ENCODE data around the gene DENND2C. TPM values are rescaled to one million over a fixed set of nuclear protein-coding genes. Genes with fewer than 3 reads are reported as not detected.

DENND2C gene
- total RNA-seq, 1 experiment from 2014 or later = 1.1 TPM

- Histone ChIP-seq H3K36me3 (ENCODE audit: control insufficient read depth, insufficient read depth, low read length) (no peaks in the 10 kb centered on the region; the same call in 1 of the 2 replicates), H3K4me3 (ENCODE audit: low read depth in 2 of 2, low read length in 2 of 2) (no peak overlapping the region), H3K4me1 (ENCODE audit: control insufficient read depth, insufficient read depth, low read length) (no peaks in the 10 kb centered on the region), H3K27ac (ENCODE audit: low read length) (no peak overlapping the region), H3K9me3 (ENCODE audit: control insufficient read depth, insufficient read depth, low read depth, low read length) (no peaks in the 10 kb centered on the region), H3K27me3 (ENCODE audit: control insufficient read depth, insufficient read depth, low read length) (peaks cover 5% of the 10 kb centered on the region; the same call in 1 of the 2 replicates)
- no peak for ATAC-seq
- TF ChIP-seq POLR2AphosphoS5 (IDR thresholded peaks at IDR 0.05; ENCODE audit: low read depth, low read length) (no peak), SIN3A (IDR thresholded peaks at IDR 0.05; ENCODE audit: borderline replicate concordance, insufficient read depth, low read depth, low read length) (no peak), TCF7L2 (IDR thresholded peaks at IDR 0.05; ENCODE audit: low read depth, low read length) (no peak), CTCF (IDR thresholded peaks at IDR 0.05) (no peak), REST (IDR thresholded peaks at IDR 0.05; ENCODE audit: insufficient read depth in 1 of 2, low read depth in 2 of 2, low read length in 1 of 2) (no peak)
- ChIA-PET POLR2A (no interaction called here), CTCF (no interaction called here)
- DNase-seq (ENCODE audit: low read depth, low spot score) = no peak
- in situ Hi-C loops (cut with HindIII; ENCODE audit: low pct_unique_long_range_greater_than_20kb, low sequenced_read_pairs) = no loop called here
- no TSS peak for BruUV-seq (replicated peaks)
- intact Hi-C loops (cut with micrococcal nuclease; ENCODE audit: unreplicated experiment) = loop anchor here (5.0 kb wide), 1 partner anchor 325 kb away; no protein-coding TSS in a partner anchor
Observed at GRCh38 chr1:114671939-114672275, 2.1 kb upstream of the DENND2C start.

DNA sequence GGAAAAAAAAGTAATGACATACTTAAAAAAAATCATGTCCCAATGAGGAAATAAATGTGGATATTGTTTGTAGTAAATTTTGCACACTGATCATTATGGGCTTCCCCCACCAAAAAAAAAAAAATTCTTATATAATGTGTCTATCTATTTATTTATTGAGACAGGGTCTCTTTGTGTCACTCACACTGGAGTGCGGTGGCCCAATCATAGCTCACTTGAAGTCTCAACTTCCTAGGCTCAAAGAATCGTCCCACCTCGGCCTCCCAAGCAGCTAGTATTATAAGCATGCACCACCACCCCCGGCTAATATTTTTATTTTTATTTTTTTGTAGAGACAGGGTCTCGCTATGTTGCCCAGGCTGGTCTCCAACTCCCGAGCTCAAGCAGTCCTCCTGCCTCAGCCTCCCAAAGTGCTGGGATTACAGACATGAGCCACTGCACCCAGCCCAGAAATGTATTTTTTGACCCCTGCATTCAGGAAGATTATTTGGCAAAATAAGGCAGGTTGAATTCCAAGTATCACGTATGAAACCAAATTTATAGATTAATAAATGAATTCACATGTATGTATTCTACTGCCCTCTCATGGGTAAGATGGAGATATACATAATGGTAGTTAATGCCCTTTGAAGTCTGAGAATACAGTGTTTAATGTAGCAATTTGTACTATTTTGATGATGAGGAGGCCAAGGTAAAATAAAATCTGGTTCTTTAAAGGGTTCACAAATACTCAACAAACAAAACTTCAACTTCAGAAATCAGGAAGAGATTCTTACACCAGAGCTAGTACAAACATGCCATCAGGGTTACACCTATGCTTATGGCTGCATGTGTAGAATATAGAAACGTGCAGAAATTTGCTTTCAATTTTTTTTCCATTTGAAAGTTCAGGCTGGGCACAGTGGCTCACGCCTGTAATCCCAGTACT is 1.4 kb upstream of the DENND2C start:
- peaks cover 4% of the 10 kb centered on the region; the same call in 1 of the 2 replicates for H3K27me3 ChIP-seq (ENCODE audit: control insufficient read depth, insufficient read depth, low read length)
- POLR2A ChIA-PET = no interaction called here
- H3K27ac ChIP-seq (ENCODE audit: low read length) = no peak overlapping the region
- CTCF ChIA-PET = interaction anchor here (0.6 kb wide), 1 partner anchor 54 kb away, joined by 4 read pairs; no protein-coding TSS in a partner anchor
- TF ChIP-seq SIN3A (IDR thresholded peaks at IDR 0.05; ENCODE audit: borderline replicate concordance, insufficient read depth, low read depth, low read length) = no peak
- TF ChIP-seq TCF7L2 (IDR thresholded peaks at IDR 0.05; ENCODE audit: low read depth, low read length) = peak; percentile 72; the same call in 1 of the 2 replicates
- peak; percentile 58 for TF ChIP-seq CTCF (IDR thresholded peaks at IDR 0.05)
- TF ChIP-seq POLR2AphosphoS5 (IDR thresholded peaks at IDR 0.05; ENCODE audit: low read depth, low read length) = no peak
- TF ChIP-seq REST (IDR thresholded peaks at IDR 0.05; ENCODE audit: insufficient read depth in 1 of 2, low read depth in 2 of 2, low read length in 1 of 2) = no peak
- in situ Hi-C loops (cut with HindIII; ENCODE audit: low pct_unique_long_range_greater_than_20kb, low sequenced_read_pairs) (no loop called here), intact Hi-C loops (cut with micrococcal nuclease; ENCODE audit: unreplicated experiment) (loop anchor here (5.0 kb wide), 1 partner anchor 324 kb away; no protein-coding TSS in a partner anchor)
- H3K4me3 ChIP-seq (ENCODE audit: low read depth in 2 of 2, low read length in 2 of 2) = no peak overlapping the region
- no peaks in the 10 kb centered on the region; the same call in 1 of the 2 replicates for H3K36me3 ChIP-seq (ENCODE audit: control insufficient read depth, insufficient read depth, low read length)
- no peaks in the 10 kb centered on the region for H3K9me3 ChIP-seq (ENCODE audit: control insufficient read depth, insufficient read depth, low read depth, low read length)
- DNase-seq (ENCODE audit: low read depth, low spot score) = no peak
- BruUV-seq (replicated peaks) = no TSS peak
- H3K4me1 ChIP-seq (ENCODE audit: control insufficient read depth, insufficient read depth, low read length) = no peaks in the 10 kb centered on the region
- ATAC-seq = no peak
